ENCODE results near the gene POLK. TPM values are rescaled to one million over a fixed set of nuclear protein-coding genes. Genes with fewer than 3 reads are reported as not detected.
"Not testable (repeated sequence)": the region's sequence is repeated elsewhere in the genome, so short reads cannot be mapped to it uniquely, and the experiment has no call there.

Gene POLK
- total and polyA plus RNA-seq, 2 donors (not counting 3 experiments of a cell fraction or from before 2014, with no cell fraction given) = 5.1 to 27.3 TPM

- no peak for DNase-seq (ENCODE audit: low read depth, low spot score)
- no peak overlapping the region for H3K4me3 ChIP-seq (replicated peaks in 1 of 3; ENCODE audit: insufficient read depth in 1 of 3, low read depth in 1 of 3, low read length in 3 of 3)
- no peak for FAIRE-seq
- TF ChIP-seq EZH2 (IDR thresholded peaks at IDR 0.05; ENCODE audit: borderline replicate concordance, low read depth, low read length, severe bottlenecking) (no peak), MYC (IDR thresholded peaks at IDR 0.05; ENCODE audit: low read depth, low read length) (no peak), MAX (IDR thresholded peaks at IDR 0.05; ENCODE audit: insufficient read depth, insufficient read length) (no peak), GATA2 (IDR thresholded peaks at IDR 0.05; ENCODE audit: insufficient read depth, insufficient read length, low read depth, low read length) (no peak), FOS (IDR thresholded peaks at IDR 0.05; ENCODE audit: borderline replicate concordance, insufficient read depth, low read length) (no peak), JUN (IDR thresholded peaks at IDR 0.05; ENCODE audit: borderline replicate concordance, insufficient read depth, insufficient read length, low read depth) (no peak), POLR2AphosphoS5 (IDR thresholded peaks at IDR 0.05; ENCODE audit: insufficient read depth, low read depth, low read length) (no peak), POLR2A (IDR thresholded peaks at IDR 0.05; ENCODE audit: low read depth, low read length) (no peak)
- TF ChIP-seq, protein P1, sequence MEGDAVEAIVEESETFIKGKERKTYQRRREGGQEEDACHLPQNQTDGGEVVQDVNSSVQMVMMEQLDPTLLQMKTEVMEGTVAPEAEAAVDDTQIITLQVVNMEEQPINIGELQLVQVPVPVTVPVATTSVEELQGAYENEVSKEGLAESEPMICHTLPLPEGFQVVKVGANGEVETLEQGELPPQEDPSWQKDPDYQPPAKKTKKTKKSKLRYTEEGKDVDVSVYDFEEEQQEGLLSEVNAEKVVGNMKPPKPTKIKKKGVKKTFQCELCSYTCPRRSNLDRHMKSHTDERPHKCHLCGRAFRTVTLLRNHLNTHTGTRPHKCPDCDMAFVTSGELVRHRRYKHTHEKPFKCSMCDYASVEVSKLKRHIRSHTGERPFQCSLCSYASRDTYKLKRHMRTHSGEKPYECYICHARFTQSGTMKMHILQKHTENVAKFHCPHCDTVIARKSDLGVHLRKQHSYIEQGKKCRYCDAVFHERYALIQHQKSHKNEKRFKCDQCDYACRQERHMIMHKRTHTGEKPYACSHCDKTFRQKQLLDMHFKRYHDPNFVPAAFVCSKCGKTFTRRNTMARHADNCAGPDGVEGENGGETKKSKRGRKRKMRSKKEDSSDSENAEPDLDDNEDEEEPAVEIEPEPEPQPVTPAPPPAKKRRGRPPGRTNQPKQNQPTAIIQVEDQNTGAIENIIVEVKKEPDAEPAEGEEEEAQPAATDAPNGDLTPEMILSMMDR (IDR thresholded peaks at IDR 0.05; ENCODE audit: extremely low read depth in 1 of 2, insufficient read depth in 1 of 2, low read depth in 1 of 2, low read length in 2 of 2) = no peak
- dilution Hi-C loops (cut with MboI; ENCODE audit: extremely low pct_ligation_motif_present, low sequenced_read_pairs) = no loop called here
- no peaks in the 10 kb centered on the region for H3K79me2 ChIP-seq (ENCODE audit: control insufficient read depth, insufficient read depth, low read length)
- H4K20me1 ChIP-seq (replicated peaks; ENCODE audit: control insufficient read depth, extremely low read depth, insufficient read depth, low read length) = no peaks in the 10 kb centered on the region
- BruUV-seq (replicated peaks) = no TSS peak
- H3K27me3 ChIP-seq (ENCODE audit: control insufficient read depth in 2 of 2, insufficient read depth in 2 of 2, low read length in 2 of 2) = no peaks in the 10 kb centered on the region
- H3K9me3 ChIP-seq (replicated peaks; ENCODE audit: control insufficient read depth, insufficient read depth, low read length) = no peaks in the 10 kb centered on the region
- no peak overlapping the region for H2AFZ ChIP-seq (ENCODE audit: low read depth, low read length)
- H3K9me1 ChIP-seq (replicated peaks; ENCODE audit: control insufficient read depth, extremely low read depth, insufficient read depth, low read length) = no peaks in the 10 kb centered on the region
- H3K36me3 ChIP-seq (ENCODE audit: control insufficient read depth in 2 of 2, extremely low read depth in 1 of 2, insufficient read depth in 2 of 2, low read length in 2 of 2) = no peaks in the 10 kb centered on the region
- peaks cover 11% of the 10 kb centered on the region for H3K4me1 ChIP-seq (ENCODE audit: control insufficient read depth, extremely low read depth, insufficient read depth, low read length)
- no peak overlapping the region for H3K9ac ChIP-seq (replicated peaks; ENCODE audit: extremely low read depth, insufficient read depth, low read length)
- H3K4me2 ChIP-seq (ENCODE audit: insufficient read depth, low read length) = no peak overlapping the region
- intact Hi-C loops (cut with micrococcal nuclease) = loop anchor here (2.0 kb wide), 1 partner anchor 59 kb away; no protein-coding TSS in a partner anchor
- H3K27ac ChIP-seq (ENCODE audit: insufficient read depth, low read depth, low read length) = no peak overlapping the region
- POLR2A ChIA-PET = no interaction called here
- CTCF ChIA-PET = no interaction called here
Observed at GRCh38 chr5:75610201-75610600, 98.5 kb downstream of the POLK start.

DNA sequence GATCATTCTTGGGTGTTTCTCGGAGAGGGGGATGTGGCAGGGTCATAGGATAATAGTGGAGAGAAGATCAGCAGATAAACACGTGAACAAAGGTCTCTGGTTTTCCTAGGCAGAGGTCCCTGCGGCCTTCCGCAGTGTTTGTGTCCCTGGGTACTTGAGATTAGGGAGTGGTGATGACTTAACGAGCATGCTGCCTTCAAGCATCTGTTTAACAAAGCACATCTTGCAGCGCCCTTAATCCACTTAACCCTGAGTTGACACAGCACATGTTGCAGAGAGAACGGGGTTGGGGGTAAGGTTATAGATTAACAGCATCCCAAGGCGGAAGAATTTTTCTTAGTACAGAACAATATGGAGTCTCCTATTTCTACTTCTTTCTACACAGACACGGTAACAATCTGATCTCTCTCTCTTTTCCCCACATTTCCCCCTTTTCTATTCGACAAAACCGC is 99.2 kb downstream of the POLK start:
- H4K20me1 ChIP-seq (replicated peaks; ENCODE audit: control insufficient read depth, extremely low read depth, insufficient read depth, low read length); dilution Hi-C loops (cut with MboI; ENCODE audit: extremely low pct_ligation_motif_present, low sequenced_read_pairs); H3K27ac ChIP-seq (ENCODE audit: insufficient read depth, low read depth, low read length); H3K9me3 ChIP-seq (replicated peaks; ENCODE audit: control insufficient read depth, insufficient read depth, low read length); H3K9me1 ChIP-seq (replicated peaks; ENCODE audit: control insufficient read depth, extremely low read depth, insufficient read depth, low read length); CTCF ChIA-PET; H3K79me2 ChIP-seq (ENCODE audit: control insufficient read depth, insufficient read depth, low read length); H3K36me3 ChIP-seq (ENCODE audit: control insufficient read depth in 2 of 2, extremely low read depth in 1 of 2, insufficient read depth in 2 of 2, low read length in 2 of 2); POLR2A ChIA-PET; H3K27me3 ChIP-seq (ENCODE audit: control insufficient read depth in 2 of 2, insufficient read depth in 2 of 2, low read length in 2 of 2); DNase-seq (ENCODE audit: low read depth, low spot score); BruUV-seq (replicated peaks): not testable (repeated sequence)
- Histone ChIP-seq H2AFZ (ENCODE audit: low read depth, low read length) (peak overlapping the region; percentile 98), H3K4me1 (ENCODE audit: control insufficient read depth, extremely low read depth, insufficient read depth, low read length) (peaks cover 11% of the 10 kb centered on the region), H3K9ac (replicated peaks; ENCODE audit: extremely low read depth, insufficient read depth, low read length) (peak overlapping the region; percentile 59), H3K4me3 (replicated peaks in 1 of 3; ENCODE audit: insufficient read depth in 1 of 3, low read depth in 1 of 3, low read length in 3 of 3) (peak overlapping the region; percentile 53 to 83 (median 70)), H3K4me2 (ENCODE audit: insufficient read depth, low read length) (peak overlapping the region; percentile 93)
- intact Hi-C loops (cut with micrococcal nuclease) = loop anchor here (2.0 kb wide), 1 partner anchor 58 kb away; no protein-coding TSS in a partner anchor
- FAIRE-seq = peak; percentile 70

Data from endothelial cell of umbilical vein (primary cell).